IPS DF 6.9 (cell line): ENCODE results near the gene SLFN11.

Source experiments
- DNase-seq: peaks from one replicate; pipeline ENCODE4 v3.0.0-alpha.2; 2013; ENCODE audit warnings: low read depth, low spot score
- H3K27ac ChIP-seq: one replicate; pipeline ENCODE4 v1.5.1; 2013; ENCODE audit warnings: low read length, control low read depth
- H3K27me3 ChIP-seq: 2 replicates; pipeline ENCODE4 v1.6.1; 2013; ENCODE audit warnings: mild to moderate bottlenecking, low read length; ENCODE audit not compliant: control insufficient read depth, insufficient read depth
- H3K36me3 ChIP-seq: 2 replicates; pipeline ENCODE4 v1.6.1; 2013; ENCODE audit warnings: low read length; ENCODE audit not compliant: control insufficient read depth, insufficient read depth
- H3K4me1 ChIP-seq: 2 replicates; pipeline ENCODE4 v1.6.1; 2013; ENCODE audit warnings: low read length; ENCODE audit not compliant: control insufficient read depth, insufficient read depth
- H3K4me3 ChIP-seq: 2 replicates; pipeline ENCODE4 v1.5.1; 2013; ENCODE audit warnings: mild to moderate bottlenecking, low read length
- H3K9me3 ChIP-seq: 2 replicates; pipeline ENCODE4 v1.6.1; 2013; ENCODE audit warnings: low read length, inconsistent platforms; ENCODE audit not compliant: control insufficient read depth, insufficient read depth
- WGBS: extraction: QIAGEN DNeasy Blood & Tissue Kit; methylation state at CpG from one replicate; pipeline ENCODE4 v1.1.7; 2013; ENCODE audit warnings: mixed read lengths, missing lambda C conversion rate; ENCODE audit not compliant: insufficient read length, insufficient coverage; 5-methylcytosine and 5-hydroxymethylcytosine counted together

SLFN11 gene

GRCh38 chr17:35390156-35390555 is 16.7 kb upstream of the SLFN11 start:
- Histone ChIP-seq H3K36me3 (no peaks in the 10 kb centered on the region), H3K27me3 (no peaks in the 10 kb centered on the region), H3K9me3 (no peaks in the 10 kb centered on the region), H3K4me3 (no peak overlapping the region), H3K27ac (no peak overlapping the region), H3K4me1 (no peaks in the 10 kb centered on the region)
- DNase-seq, result no peak
- no CpG with 5 or more reads among the region's 2 CpGs for WGBS

GRCh38 chr17:35387496-35387895 is 14.1 kb upstream of the SLFN11 start:
- no peak for DNase-seq

GRCh38 chr17:35377706-35378105 is 4.3 kb upstream of the SLFN11 start:
- Histone ChIP-seq H3K4me3 (no peak overlapping the region), H3K36me3 (no peaks in the 10 kb centered on the region), H3K27ac (no peak overlapping the region), H3K9me3 (no peaks in the 10 kb centered on the region), H3K4me1 (no peaks in the 10 kb centered on the region), H3K27me3 (peaks cover 23% of the 10 kb centered on the region)
- no CpG with 5 or more reads among the region's 3 CpGs for WGBS
- no peak for DNase-seq

More at GRCh38 chr17:35387496-35387895, 14.1 kb upstream of the SLFN11 start:
- Histone ChIP-seq H3K9me3 (no peaks in the 10 kb centered on the region), H3K36me3 (no peaks in the 10 kb centered on the region), H3K4me1 (no peaks in the 10 kb centered on the region), H3K4me3 (no peak overlapping the region), H3K27ac (no peak overlapping the region), H3K27me3 (no peaks in the 10 kb centered on the region)

GRCh38 chr17:35377068-35377467 is 3.6 kb upstream of the SLFN11 start:
- Histone ChIP-seq H3K27ac (no peak overlapping the region), H3K27me3 (peaks cover 24% of the 10 kb centered on the region), H3K9me3 (no peaks in the 10 kb centered on the region), H3K36me3 (no peaks in the 10 kb centered on the region), H3K4me3 (no peak overlapping the region), H3K4me1 (no peaks in the 10 kb centered on the region)
- no peak for DNase-seq
- no CpG with 5 or more reads among the region's 2 CpGs for WGBS

- no peak overlapping the region for H3K4me3 ChIP-seq
- DNase-seq, result no peak
- WGBS, result no CpG with 5 or more reads among the region's 1 CpG
- H3K27me3 ChIP-seq, result peaks cover 28% of the 10 kb centered on the region
- no peaks in the 10 kb centered on the region for H3K9me3 ChIP-seq
- no peaks in the 10 kb centered on the region for H3K4me1 ChIP-seq
- no peak overlapping the region for H3K27ac ChIP-seq
- no peaks in the 10 kb centered on the region for H3K36me3 ChIP-seq
Measured at GRCh38 chr17:35376245-35376644, 2.8 kb upstream of the SLFN11 start.

GRCh38 chr17:35374766-35375344 is 1.4 kb upstream of the SLFN11 start:
- DNase-seq, result no peak
- Histone ChIP-seq H3K4me3 (no peak overlapping the region; the same call in 1 of the 2 replicates), H3K27ac (no peak overlapping the region), H3K4me1 (no peaks in the 10 kb centered on the region), H3K36me3 (no peaks in the 10 kb centered on the region), H3K27me3 (peaks cover 28% of the 10 kb centered on the region), H3K9me3 (no peaks in the 10 kb centered on the region)
- no CpG with 5 or more reads among the region's 3 CpGs for WGBS

GRCh38 chr17:35373984-35374765 is 754 bp upstream of the SLFN11 start:
- Histone ChIP-seq H3K9me3 (no peaks in the 10 kb centered on the region), H3K27me3 (peaks cover 28% of the 10 kb centered on the region), H3K4me1 (no peaks in the 10 kb centered on the region), H3K4me3 (peak overlapping the region; percentile 21; the same call in 1 of the 2 replicates), H3K27ac (no peak overlapping the region), H3K36me3 (no peaks in the 10 kb centered on the region)
- no peak for DNase-seq
- WGBS, result no CpG with 5 or more reads among the region's 47 CpGs

- no peaks in the 10 kb centered on the region for H3K4me1 ChIP-seq
- peaks cover 28% of the 10 kb centered on the region for H3K27me3 ChIP-seq
- no peak overlapping the region for H3K27ac ChIP-seq
- no peaks in the 10 kb centered on the region for H3K9me3 ChIP-seq
- H3K36me3 ChIP-seq, result no peaks in the 10 kb centered on the region
- no peak for DNase-seq
- H3K4me3 ChIP-seq, result peak overlapping the region; percentile 22; the same call in 1 of the 2 replicates
- WGBS, result no CpG with 5 or more reads among the region's 25 CpGs
Measured at GRCh38 chr17:35372846-35373533, 431 bp downstream of the SLFN11 start.

GRCh38 chr17:35371934-35372333 is 1.5 kb downstream of the SLFN11 start:
- no peak for DNase-seq
- peaks cover 28% of the 10 kb centered on the region for H3K27me3 ChIP-seq
- H3K36me3 ChIP-seq, result no peaks in the 10 kb centered on the region
- no peaks in the 10 kb centered on the region for H3K9me3 ChIP-seq
- no peaks in the 10 kb centered on the region for H3K4me1 ChIP-seq
- no peak overlapping the region for H3K4me3 ChIP-seq
- no CpG with 5 or more reads among the region's 3 CpGs for WGBS
- H3K27ac ChIP-seq, result no peak overlapping the region

- Histone ChIP-seq H3K27me3 (peaks cover 8% of the 10 kb centered on the region), H3K4me1 (no peaks in the 10 kb centered on the region), H3K4me3 (no peak overlapping the region), H3K36me3 (no peaks in the 10 kb centered on the region), H3K9me3 (no peaks in the 10 kb centered on the region), H3K27ac (no peak overlapping the region)
- DNase-seq, result no peak
- WGBS, result no CpG with 5 or more reads among the region's 4 CpGs
Measured at GRCh38 chr17:35368081-35368830, 5.2 kb downstream of the SLFN11 start.
